ENCODE data around the gene FGA. TPM values are rescaled to one million over a fixed set of nuclear protein-coding genes. Genes with fewer than 3 reads are reported as not detected.

FGA gene
- polyA plus RNA-seq, 3 donors: 0.03 to 2.0 TPM; not detected in 1

GRCh38 chr4:154559494-154560418, 30.8 kb downstream of the FGA start:
- DNase-seq (ENCODE audit: extremely low read depth in 1 of 11, low read depth in 9 of 11, low spot score in 4 of 11): peak in 7 of 11 donors; percentile 6 to 31 (median 22)

GRCh38 chr4:154559141-154559493, 31.4 kb downstream of the FGA start:
- DNase-seq (ENCODE audit: extremely low read depth in 1 of 11, low read depth in 9 of 11, low spot score in 4 of 11): no peak

- peak; percentile 47 to 74 (median 57) for DNase-seq (ENCODE audit: extremely low read depth in 1 of 11, low read depth in 9 of 11, low spot score in 4 of 11)
Measured at GRCh38 chr4:154551872-154552686, 38.5 kb downstream of the FGA start.

GRCh38 chr4:154549894-154550790, 40.4 kb downstream of the FGA start, which contains the start of gene PLRG1:
TSS of gene PLRG1 (minus strand) at chr4:154550400. CDS start at chr4:154550308, 92 bp downstream.
- DNase-seq (ENCODE audit: extremely low read depth in 1 of 11, low read depth in 9 of 11, low spot score in 4 of 11): peak; percentile 93 to 97 (median 95)

GRCh38 chr4:154545689-154546088, 44.9 kb downstream of the FGA start:
- no peak for DNase-seq (ENCODE audit: extremely low read depth in 1 of 11, low read depth in 9 of 11, low spot score in 4 of 11)

GRCh38 chr4:154542271-154542879, 48.2 kb downstream of the FGA start:
- no peak for DNase-seq (ENCODE audit: extremely low read depth in 1 of 11, low read depth in 9 of 11, low spot score in 4 of 11)

Other genes starting within 250 kb of the FGA start
- 1 to 10 TPM; 6.6 to 8.3 (median 7.3) TPM for gene DCHS2, start 98.9 kb downstream of the FGA start, polyA plus RNA-seq (ENCODE audit: insufficient read length in 3 of 3)
- gene PLRG1, start 40.3 kb downstream of the FGA start, polyA plus RNA-seq (ENCODE audit: insufficient read length in 3 of 3): 100 to 1,000 TPM; 102 to 117 (median 106) TPM
- 100 to 1,000 TPM in 1 of 3 donors, 1 to 10 TPM in 2; 5.6 to 191 (median 9.9) TPM for gene FGB, start 27.7 kb downstream of the FGA start, polyA plus RNA-seq (ENCODE audit: insufficient read length in 3 of 3)
- under 1 TPM in 1 of 3 donors, not detected in 2; 0.93 TPM for gene FGG, start 21.9 kb upstream of the FGA start, polyA plus RNA-seq (ENCODE audit: insufficient read length in 3 of 3)
- 1 to 10 TPM in 1 of 3 donors, under 1 TPM in 2; 0.69 to 1.4 (median 0.77) TPM for gene LRAT, start 153.3 kb upstream of the FGA start, polyA plus RNA-seq (ENCODE audit: insufficient read length in 3 of 3)
- not detected for gene RBM46, start 190.5 kb upstream of the FGA start, polyA plus RNA-seq (ENCODE audit: insufficient read length in 3 of 3)

Measured in renal cortex interstitium (tissue), 11 donors.